Measurements from ENCODE around the gene C1QC.

DNA sequence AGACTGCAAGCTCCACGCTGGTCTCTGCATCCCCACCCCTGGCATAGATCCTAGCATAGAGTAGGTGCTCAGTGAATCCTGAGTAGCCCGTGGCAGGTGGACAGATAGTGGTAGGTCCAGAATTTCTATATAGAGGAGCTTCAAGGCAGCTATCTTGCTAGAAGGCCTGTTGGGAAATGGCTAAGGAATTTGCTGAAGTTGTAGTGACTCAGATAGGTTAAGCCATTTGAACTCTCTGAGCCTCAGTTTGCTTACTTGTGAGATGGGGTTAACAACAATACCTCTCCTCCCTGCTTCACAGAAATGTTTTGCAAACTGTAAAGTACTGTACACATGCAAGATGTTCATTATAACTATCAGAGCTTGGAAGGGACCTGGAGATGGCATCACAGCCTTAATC is 43.8 kb downstream of the C1QC start:
- TF ChIP-seq, protein P1, sequence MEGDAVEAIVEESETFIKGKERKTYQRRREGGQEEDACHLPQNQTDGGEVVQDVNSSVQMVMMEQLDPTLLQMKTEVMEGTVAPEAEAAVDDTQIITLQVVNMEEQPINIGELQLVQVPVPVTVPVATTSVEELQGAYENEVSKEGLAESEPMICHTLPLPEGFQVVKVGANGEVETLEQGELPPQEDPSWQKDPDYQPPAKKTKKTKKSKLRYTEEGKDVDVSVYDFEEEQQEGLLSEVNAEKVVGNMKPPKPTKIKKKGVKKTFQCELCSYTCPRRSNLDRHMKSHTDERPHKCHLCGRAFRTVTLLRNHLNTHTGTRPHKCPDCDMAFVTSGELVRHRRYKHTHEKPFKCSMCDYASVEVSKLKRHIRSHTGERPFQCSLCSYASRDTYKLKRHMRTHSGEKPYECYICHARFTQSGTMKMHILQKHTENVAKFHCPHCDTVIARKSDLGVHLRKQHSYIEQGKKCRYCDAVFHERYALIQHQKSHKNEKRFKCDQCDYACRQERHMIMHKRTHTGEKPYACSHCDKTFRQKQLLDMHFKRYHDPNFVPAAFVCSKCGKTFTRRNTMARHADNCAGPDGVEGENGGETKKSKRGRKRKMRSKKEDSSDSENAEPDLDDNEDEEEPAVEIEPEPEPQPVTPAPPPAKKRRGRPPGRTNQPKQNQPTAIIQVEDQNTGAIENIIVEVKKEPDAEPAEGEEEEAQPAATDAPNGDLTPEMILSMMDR (conservative IDR thresholded peaks at IDR 0.05; ENCODE audit: low read depth in 2 of 2) = no peak
- TF ChIP-seq EZH2 (IDR thresholded peaks at IDR 0.05; ENCODE audit: low read depth, unreplicated experiment) = no peak
- TF ChIP-seq EZH2phosphoT487 (IDR thresholded peaks at IDR 0.05; ENCODE audit: unreplicated experiment) = no peak
- no peak for TF ChIP-seq JUNB (IDR thresholded peaks at IDR 0.05; ENCODE audit: unreplicated experiment)
- TF ChIP-seq CREB1 (CRISPR knock-in tag; IDR thresholded peaks at IDR 0.05; ENCODE audit: low read depth) = no peak
- no peak for TF ChIP-seq NANOG (IDR thresholded peaks at IDR 0.05; ENCODE audit: borderline replicate concordance)
- TF ChIP-seq, protein P2, sequence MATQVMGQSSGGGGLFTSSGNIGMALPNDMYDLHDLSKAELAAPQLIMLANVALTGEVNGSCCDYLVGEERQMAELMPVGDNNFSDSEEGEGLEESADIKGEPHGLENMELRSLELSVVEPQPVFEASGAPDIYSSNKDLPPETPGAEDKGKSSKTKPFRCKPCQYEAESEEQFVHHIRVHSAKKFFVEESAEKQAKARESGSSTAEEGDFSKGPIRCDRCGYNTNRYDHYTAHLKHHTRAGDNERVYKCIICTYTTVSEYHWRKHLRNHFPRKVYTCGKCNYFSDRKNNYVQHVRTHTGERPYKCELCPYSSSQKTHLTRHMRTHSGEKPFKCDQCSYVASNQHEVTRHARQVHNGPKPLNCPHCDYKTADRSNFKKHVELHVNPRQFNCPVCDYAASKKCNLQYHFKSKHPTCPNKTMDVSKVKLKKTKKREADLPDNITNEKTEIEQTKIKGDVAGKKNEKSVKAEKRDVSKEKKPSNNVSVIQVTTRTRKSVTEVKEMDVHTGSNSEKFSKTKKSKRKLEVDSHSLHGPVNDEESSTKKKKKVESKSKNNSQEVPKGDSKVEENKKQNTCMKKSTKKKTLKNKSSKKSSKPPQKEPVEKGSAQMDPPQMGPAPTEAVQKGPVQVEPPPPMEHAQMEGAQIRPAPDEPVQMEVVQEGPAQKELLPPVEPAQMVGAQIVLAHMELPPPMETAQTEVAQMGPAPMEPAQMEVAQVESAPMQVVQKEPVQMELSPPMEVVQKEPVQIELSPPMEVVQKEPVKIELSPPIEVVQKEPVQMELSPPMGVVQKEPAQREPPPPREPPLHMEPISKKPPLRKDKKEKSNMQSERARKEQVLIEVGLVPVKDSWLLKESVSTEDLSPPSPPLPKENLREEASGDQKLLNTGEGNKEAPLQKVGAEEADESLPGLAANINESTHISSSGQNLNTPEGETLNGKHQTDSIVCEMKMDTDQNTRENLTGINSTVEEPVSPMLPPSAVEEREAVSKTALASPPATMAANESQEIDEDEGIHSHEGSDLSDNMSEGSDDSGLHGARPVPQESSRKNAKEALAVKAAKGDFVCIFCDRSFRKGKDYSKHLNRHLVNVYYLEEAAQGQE (IDR thresholded peaks at IDR 0.05; ENCODE audit: unreplicated experiment) = no peak
- TF ChIP-seq ZNF331 (CRISPR knock-in tag; IDR thresholded peaks at IDR 0.05; ENCODE audit: low read depth) = no peak
- no peak for TF ChIP-seq STAT1 (IDR thresholded peaks at IDR 0.05; ENCODE audit: unreplicated experiment)
- no peak for TF ChIP-seq POLR2AphosphoS5 (IDR thresholded peaks at IDR 0.05; ENCODE audit: low read depth)
- no peak for TF ChIP-seq ZNF114 (CRISPR knock-in tag; IDR thresholded peaks at IDR 0.05)
